Panc1 (cell line): Measurements from ENCODE around the gene CRYBG1.

Experiments used
- POLR2AphosphoS5 ChIP-seq: IDR thresholded peaks from 2 replicates; pipeline ENCODE4 v1.6.1; 2012; ENCODE audit warnings: mild to moderate bottlenecking, low read depth, low read length, moderate library complexity
- TCF7L2 ChIP-seq: IDR thresholded peaks from 2 replicates; pipeline ENCODE4 v1.6.1; 2011; ENCODE audit warnings: mild to moderate bottlenecking, low read depth, low read length, inconsistent platforms
- TF ChIP-seq, protein P1 (sequence below): fragments of 450-650 bp; IDR thresholded peaks from 2 replicates; pipeline ENCODE4 v1.5.1; 2017; ENCODE audit warnings: mild to moderate bottlenecking
- TF ChIP-seq, protein P2 (sequence below), 2 experiments: IDR thresholded peaks; 2 replicates each; pipeline ENCODE4 v1.6.1; 2011 to 2012; ENCODE audit warnings: low read depth in 2 of 2, control low read depth in 1 of 2, low read length in 1 of 2, mild to moderate bottlenecking in 1 of 2, moderate library complexity in 1 of 2; ENCODE audit not compliant: insufficient read depth in 1 of 2

DNA sequence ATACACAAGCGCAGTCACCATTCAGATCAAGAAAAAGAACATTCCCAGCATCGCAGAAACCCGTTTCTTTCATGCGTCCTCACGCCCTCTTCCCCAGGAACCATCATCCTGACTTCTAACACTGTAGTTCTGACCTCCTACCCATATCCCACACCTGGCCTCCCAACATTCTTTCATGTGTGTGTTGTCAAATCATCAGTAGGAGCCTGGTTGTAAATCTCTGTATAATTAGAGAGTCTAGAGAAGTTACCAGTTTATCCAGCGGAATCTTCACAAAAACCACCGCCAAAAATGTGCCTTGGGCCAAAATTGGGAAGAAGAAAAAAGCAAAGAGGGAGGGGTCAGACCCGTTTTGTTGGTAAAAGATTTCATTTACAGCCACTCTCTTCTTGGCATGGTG lies 177.1 kb downstream of the CRYBG1 start:
- TF ChIP-seq TCF7L2: no peak
- TF ChIP-seq, protein P1, sequence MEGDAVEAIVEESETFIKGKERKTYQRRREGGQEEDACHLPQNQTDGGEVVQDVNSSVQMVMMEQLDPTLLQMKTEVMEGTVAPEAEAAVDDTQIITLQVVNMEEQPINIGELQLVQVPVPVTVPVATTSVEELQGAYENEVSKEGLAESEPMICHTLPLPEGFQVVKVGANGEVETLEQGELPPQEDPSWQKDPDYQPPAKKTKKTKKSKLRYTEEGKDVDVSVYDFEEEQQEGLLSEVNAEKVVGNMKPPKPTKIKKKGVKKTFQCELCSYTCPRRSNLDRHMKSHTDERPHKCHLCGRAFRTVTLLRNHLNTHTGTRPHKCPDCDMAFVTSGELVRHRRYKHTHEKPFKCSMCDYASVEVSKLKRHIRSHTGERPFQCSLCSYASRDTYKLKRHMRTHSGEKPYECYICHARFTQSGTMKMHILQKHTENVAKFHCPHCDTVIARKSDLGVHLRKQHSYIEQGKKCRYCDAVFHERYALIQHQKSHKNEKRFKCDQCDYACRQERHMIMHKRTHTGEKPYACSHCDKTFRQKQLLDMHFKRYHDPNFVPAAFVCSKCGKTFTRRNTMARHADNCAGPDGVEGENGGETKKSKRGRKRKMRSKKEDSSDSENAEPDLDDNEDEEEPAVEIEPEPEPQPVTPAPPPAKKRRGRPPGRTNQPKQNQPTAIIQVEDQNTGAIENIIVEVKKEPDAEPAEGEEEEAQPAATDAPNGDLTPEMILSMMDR: no peak
- no peak for TF ChIP-seq POLR2AphosphoS5
- TF ChIP-seq, protein P2, sequence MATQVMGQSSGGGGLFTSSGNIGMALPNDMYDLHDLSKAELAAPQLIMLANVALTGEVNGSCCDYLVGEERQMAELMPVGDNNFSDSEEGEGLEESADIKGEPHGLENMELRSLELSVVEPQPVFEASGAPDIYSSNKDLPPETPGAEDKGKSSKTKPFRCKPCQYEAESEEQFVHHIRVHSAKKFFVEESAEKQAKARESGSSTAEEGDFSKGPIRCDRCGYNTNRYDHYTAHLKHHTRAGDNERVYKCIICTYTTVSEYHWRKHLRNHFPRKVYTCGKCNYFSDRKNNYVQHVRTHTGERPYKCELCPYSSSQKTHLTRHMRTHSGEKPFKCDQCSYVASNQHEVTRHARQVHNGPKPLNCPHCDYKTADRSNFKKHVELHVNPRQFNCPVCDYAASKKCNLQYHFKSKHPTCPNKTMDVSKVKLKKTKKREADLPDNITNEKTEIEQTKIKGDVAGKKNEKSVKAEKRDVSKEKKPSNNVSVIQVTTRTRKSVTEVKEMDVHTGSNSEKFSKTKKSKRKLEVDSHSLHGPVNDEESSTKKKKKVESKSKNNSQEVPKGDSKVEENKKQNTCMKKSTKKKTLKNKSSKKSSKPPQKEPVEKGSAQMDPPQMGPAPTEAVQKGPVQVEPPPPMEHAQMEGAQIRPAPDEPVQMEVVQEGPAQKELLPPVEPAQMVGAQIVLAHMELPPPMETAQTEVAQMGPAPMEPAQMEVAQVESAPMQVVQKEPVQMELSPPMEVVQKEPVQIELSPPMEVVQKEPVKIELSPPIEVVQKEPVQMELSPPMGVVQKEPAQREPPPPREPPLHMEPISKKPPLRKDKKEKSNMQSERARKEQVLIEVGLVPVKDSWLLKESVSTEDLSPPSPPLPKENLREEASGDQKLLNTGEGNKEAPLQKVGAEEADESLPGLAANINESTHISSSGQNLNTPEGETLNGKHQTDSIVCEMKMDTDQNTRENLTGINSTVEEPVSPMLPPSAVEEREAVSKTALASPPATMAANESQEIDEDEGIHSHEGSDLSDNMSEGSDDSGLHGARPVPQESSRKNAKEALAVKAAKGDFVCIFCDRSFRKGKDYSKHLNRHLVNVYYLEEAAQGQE (IDR thresholded peaks at IDR 0.05; ENCODE audit: insufficient read depth in 1 of 2, low read depth in 2 of 2, low read length in 1 of 2): no peak
